H1 (cell line): ENCODE measurements around the gene TROAP.

Experiments
- ATF3 ChIP-seq: IDR thresholded peaks from 2 replicates; pipeline ENCODE4 v1.6.1; 2011; ENCODE audit warnings: low read depth, mild to moderate bottlenecking, low read length; ENCODE audit not compliant: insufficient read depth
- CTCF ChIP-seq, 3 experiments: IDR thresholded peaks; 1 replicate in 2 of 3; 2 replicates in 1 of 3; pipeline versions ENCODE4 v1.5.1 to v1.6.1; 2011; ENCODE audit warnings: low read length in 3 of 3, mild to moderate bottlenecking in 3 of 3, inconsistent platforms in 2 of 3, low read depth in 1 of 3, moderate library complexity in 1 of 3; ENCODE audit not compliant: insufficient read depth in 1 of 3; ENCODE audit errors: control extremely low read depth in 1 of 3
- EZH2 ChIP-seq: fragments of 200-600 bp; sonication (generic); IDR thresholded peaks from 2 replicates; pipeline ENCODE4 v1.7.1; 2012; ENCODE audit warnings: low read depth, mild to moderate bottlenecking, moderate library complexity, low read length, inconsistent platforms; ENCODE audit not compliant: severe bottlenecking
- HDAC2 ChIP-seq, 2 experiments: fragments of 300-600 bp in 1 of 2; sonication (generic) in 1 of 2; IDR thresholded peaks; 2 replicates each; pipeline ENCODE4 v1.6.1; 2011 to 2012; ENCODE audit warnings: low read depth in 2 of 2, low read length in 2 of 2, mild to moderate bottlenecking in 2 of 2, moderate library complexity in 2 of 2, borderline replicate concordance in 1 of 2, inconsistent platforms in 1 of 2
- POLR2A ChIP-seq, 2 experiments: IDR thresholded peaks; 1 replicate in 1 of 2; 2 replicates in 1 of 2; pipeline ENCODE4 v1.6.1; 2011; ENCODE audit warnings: low read depth in 2 of 2, low read length in 2 of 2, mild to moderate bottlenecking in 2 of 2; ENCODE audit errors: control extremely low read depth in 1 of 2
- POLR2AphosphoS5 ChIP-seq: IDR thresholded peaks from 2 replicates; pipeline ENCODE4 v1.6.1; 2011; ENCODE audit warnings: low read depth, low read length
- POU5F1 ChIP-seq: IDR thresholded peaks from 2 replicates; pipeline ENCODE4 v1.6.1; 2011; ENCODE audit warnings: low read depth, mild to moderate bottlenecking, low read length, moderate library complexity
- SP1 ChIP-seq: IDR thresholded peaks from 2 replicates; pipeline ENCODE4 v1.6.1; 2011; ENCODE audit warnings: low read depth, low read length

GRCh38 chr12:49340095-49340870 lies 17.2 kb downstream of the TROAP start:
- no peak for TF ChIP-seq CTCF (IDR thresholded peaks at IDR 0.05; ENCODE audit: control extremely low read depth in 1 of 3, insufficient read depth in 1 of 3, low read depth in 1 of 3, low read length in 3 of 3)
- no peak for TF ChIP-seq HDAC2 (IDR thresholded peaks at IDR 0.05; ENCODE audit: borderline replicate concordance in 1 of 2, low read depth in 2 of 2, low read length in 2 of 2)
- TF ChIP-seq POLR2AphosphoS5: no peak
- TF ChIP-seq POU5F1: no peak
- no peak for TF ChIP-seq SP1
- TF ChIP-seq ATF3: no peak
- TF ChIP-seq POLR2A (IDR thresholded peaks at IDR 0.05; ENCODE audit: control extremely low read depth in 1 of 2, low read depth in 2 of 2, low read length in 2 of 2): no peak
- TF ChIP-seq EZH2: no peak
